Vagina (tissue), 2 donors: ENCODE results near the gene CAPN13.

ENCODE experiments used
- POLR2A ChIP-seq, 2 donors: fragments of 450-650 bp; IDR thresholded peaks; one replicate each; pipeline ENCODE4 v1.6.1; 2017; ENCODE audit warnings: antibody characterized with exemption in 2 of 2, mild to moderate bottlenecking in 2 of 2, moderate library complexity in 2 of 2
- POLR2AphosphoS5 ChIP-seq, 2 donors: sonication (generic); formaldehyde crosslinking; IDR thresholded peaks; one replicate each; pipeline ENCODE4 v1.9.0; 2017; ENCODE audit warnings: antibody characterized with exemption in 2 of 2, mild to moderate bottlenecking in 2 of 2, low read depth in 1 of 2; ENCODE audit not compliant: insufficient read depth in 1 of 2
- TF ChIP-seq, protein P1 (sequence below), 3 experiments: fragments of 450-650 bp in 2 of 3; fragments of 200-600 bp in 1 of 3; sonication (generic) in 1 of 3; IDR thresholded peaks; one replicate each; pipeline ENCODE4 v1.5.1; 2017 to 2019; ENCODE audit warnings: antibody characterized with exemption in 3 of 3, mild to moderate bottlenecking in 2 of 3, moderate library complexity in 2 of 3

DNA sequence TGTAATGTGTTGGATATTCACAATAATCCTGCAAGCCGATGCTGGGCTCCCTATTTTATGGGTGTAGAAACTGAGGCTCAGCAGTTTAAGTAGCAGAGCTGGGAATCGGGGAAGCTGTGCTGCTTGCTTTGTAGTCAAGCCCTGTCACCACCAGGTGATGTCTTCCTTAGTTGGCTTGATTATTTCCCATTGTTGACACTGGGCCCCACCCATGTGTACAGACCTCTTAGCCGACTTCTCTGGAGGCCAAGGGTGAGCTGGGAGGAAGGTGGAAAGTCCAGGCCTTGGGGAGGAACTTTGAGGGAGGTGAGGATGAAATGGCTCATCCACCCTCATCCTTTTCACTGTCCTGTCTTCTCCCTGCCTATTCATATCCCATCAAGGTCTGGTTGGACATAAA, 60.0 kb downstream of the CAPN13 start:
- TF ChIP-seq, protein P1, sequence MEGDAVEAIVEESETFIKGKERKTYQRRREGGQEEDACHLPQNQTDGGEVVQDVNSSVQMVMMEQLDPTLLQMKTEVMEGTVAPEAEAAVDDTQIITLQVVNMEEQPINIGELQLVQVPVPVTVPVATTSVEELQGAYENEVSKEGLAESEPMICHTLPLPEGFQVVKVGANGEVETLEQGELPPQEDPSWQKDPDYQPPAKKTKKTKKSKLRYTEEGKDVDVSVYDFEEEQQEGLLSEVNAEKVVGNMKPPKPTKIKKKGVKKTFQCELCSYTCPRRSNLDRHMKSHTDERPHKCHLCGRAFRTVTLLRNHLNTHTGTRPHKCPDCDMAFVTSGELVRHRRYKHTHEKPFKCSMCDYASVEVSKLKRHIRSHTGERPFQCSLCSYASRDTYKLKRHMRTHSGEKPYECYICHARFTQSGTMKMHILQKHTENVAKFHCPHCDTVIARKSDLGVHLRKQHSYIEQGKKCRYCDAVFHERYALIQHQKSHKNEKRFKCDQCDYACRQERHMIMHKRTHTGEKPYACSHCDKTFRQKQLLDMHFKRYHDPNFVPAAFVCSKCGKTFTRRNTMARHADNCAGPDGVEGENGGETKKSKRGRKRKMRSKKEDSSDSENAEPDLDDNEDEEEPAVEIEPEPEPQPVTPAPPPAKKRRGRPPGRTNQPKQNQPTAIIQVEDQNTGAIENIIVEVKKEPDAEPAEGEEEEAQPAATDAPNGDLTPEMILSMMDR (IDR thresholded peaks at IDR 0.05), result no peak
- no peak for TF ChIP-seq POLR2A (IDR thresholded peaks at IDR 0.05)
- no peak for TF ChIP-seq POLR2AphosphoS5 (IDR thresholded peaks at IDR 0.05; ENCODE audit: insufficient read depth in 1 of 2, low read depth in 1 of 2)
